ENCODE results near the gene SLC16A13. TPM values are rescaled to one million over a fixed set of nuclear protein-coding genes. Genes with fewer than 3 reads are reported as not detected.

Gene SLC16A13
- total and polyA plus RNA-seq, 2 of the 4 experiments (the other 2 are of a cell fraction): 0.18 to 2.3 TPM

DNA sequence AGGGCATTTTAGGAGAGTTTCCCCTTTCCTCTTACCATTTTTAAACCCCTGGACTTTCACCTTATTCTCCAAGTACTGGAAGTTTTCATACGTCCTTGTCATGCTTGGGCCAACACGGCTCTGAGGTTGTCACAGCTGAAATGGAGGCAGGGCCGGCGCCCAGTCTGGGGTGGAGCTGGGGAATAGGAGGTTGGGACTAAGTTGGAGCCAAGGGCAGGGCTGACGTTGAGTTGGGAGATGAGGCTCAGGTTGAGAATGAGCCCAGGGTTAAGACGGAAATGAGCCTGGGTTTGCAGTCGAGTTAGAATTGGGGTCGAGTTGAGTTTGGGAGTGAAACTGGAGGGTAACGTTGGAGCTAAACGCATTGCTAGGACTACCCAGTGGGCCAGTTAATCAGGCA, 42.9 kb downstream of the SLC16A13 start:
- in situ Hi-C loops (cut with MboI; ENCODE audit: low sequenced_read_pairs) (no loop called here), dilution Hi-C loops (cut with HindIII; ENCODE audit: low sequenced_read_pairs, unreplicated experiment) (no loop called here), intact Hi-C loops (cut with micrococcal nuclease) (no loop called here)
- Histone ChIP-seq H3K9ac (ENCODE audit: low read depth, low read length) (no peak overlapping the region), H2BK5ac (ENCODE audit: low read depth, low read length, poor library complexity, severe bottlenecking) (no peak overlapping the region), H3K18ac (ENCODE audit: low read depth, low read length) (no peak overlapping the region), H2BK20ac (ENCODE audit: low read depth, low read length) (no peak overlapping the region), H4K91ac (ENCODE audit: insufficient read depth, low read depth, low read length) (no peak overlapping the region), H2AK9ac (replicated peaks; ENCODE audit: low read depth, low read length, poor library complexity) (no peak overlapping the region), H3K4ac (ENCODE audit: low read depth, low read length) (no peak overlapping the region), H3K23ac (ENCODE audit: low read depth, low read length) (no peak overlapping the region), H3K27ac (ENCODE audit: insufficient read depth, low read length) (no peak overlapping the region), H3K27me3 (ENCODE audit: control insufficient read depth, insufficient read depth, low read length) (peaks cover 7% of the 10 kb centered on the region), H3K4me2 (ENCODE audit: low read depth, low read length) (no peak overlapping the region), H3K79me1 (ENCODE audit: low read depth in 1 of 2, low read length in 2 of 2) (no peaks in the 10 kb centered on the region), H4K20me1 (ENCODE audit: insufficient read depth, low read length) (no peaks in the 10 kb centered on the region), H3K4me3 (ENCODE audit: insufficient read depth, low read depth, low read length) (no peak overlapping the region), H3K56ac (ENCODE audit: extremely low read depth, insufficient read depth, low read length) (no peak overlapping the region), H2BK120ac (ENCODE audit: low read depth, low read length) (no peak overlapping the region), H2AK5ac (ENCODE audit: low read depth, low read length) (no peak overlapping the region), H4K5ac (ENCODE audit: low read depth, low read length) (no peak overlapping the region), H2BK15ac (ENCODE audit: low read depth, low read length) (no peak overlapping the region), H4K8ac (ENCODE audit: low read depth in 2 of 2, low read length in 2 of 2) (no peak overlapping the region), H3K9me1 (ENCODE audit: insufficient read depth, low read length) (no peaks in the 10 kb centered on the region), H2AFZ (replicated peaks; ENCODE audit: low read length, poor library complexity) (no peak overlapping the region), H3K14ac (replicated peaks; ENCODE audit: low read depth, low read length) (no peak overlapping the region), H3K9me3 (ENCODE audit: control insufficient read depth, insufficient read depth, low read length) (no peaks in the 10 kb centered on the region), H3K36me3 (ENCODE audit: control insufficient read depth, insufficient read depth, low read length) (no peaks in the 10 kb centered on the region), H3K4me1 (ENCODE audit: control insufficient read depth, insufficient read depth, low read length) (no peaks in the 10 kb centered on the region)
- no TSS peak for BruUV-seq (replicated peaks)
- ATAC-seq (ENCODE audit: low read depth) (no peak), DNase-seq (no peak)
- WGBS, 2 experiments (ENCODE audit: extremely low coverage in 2 of 2, insufficient read length in 1 of 2): 66% methylated on average over 5 of the region's 10 CpGs; no CpG with 5 or more reads in 1 of the 2 experiments
- no peak for TF ChIP-seq MXI1 (IDR thresholded peaks at IDR 0.05; ENCODE audit: borderline replicate concordance, low read depth, low read length)
- TF ChIP-seq SMC3 (IDR thresholded peaks at IDR 0.05; ENCODE audit: low read depth, low read length): no peak
- TF ChIP-seq POLR2A (IDR thresholded peaks at IDR 0.05; ENCODE audit: low read depth, low read length): no peak
- no peak for TF ChIP-seq RFX5 (IDR thresholded peaks at IDR 0.05; ENCODE audit: low read depth, low read length)
- no peak for TF ChIP-seq MAZ (IDR thresholded peaks at IDR 0.05; ENCODE audit: borderline replicate concordance, low read depth, low read length)
- TF ChIP-seq NFE2L2 (IDR thresholded peaks at IDR 0.05; ENCODE audit: low read depth, low read length): no peak
- no peak for TF ChIP-seq BHLHE40 (IDR thresholded peaks at IDR 0.05; ENCODE audit: low read depth, low read length)
- no peak for TF ChIP-seq CEBPB (IDR thresholded peaks at IDR 0.05; ENCODE audit: low read depth, low read length)
- TF ChIP-seq, protein P1, sequence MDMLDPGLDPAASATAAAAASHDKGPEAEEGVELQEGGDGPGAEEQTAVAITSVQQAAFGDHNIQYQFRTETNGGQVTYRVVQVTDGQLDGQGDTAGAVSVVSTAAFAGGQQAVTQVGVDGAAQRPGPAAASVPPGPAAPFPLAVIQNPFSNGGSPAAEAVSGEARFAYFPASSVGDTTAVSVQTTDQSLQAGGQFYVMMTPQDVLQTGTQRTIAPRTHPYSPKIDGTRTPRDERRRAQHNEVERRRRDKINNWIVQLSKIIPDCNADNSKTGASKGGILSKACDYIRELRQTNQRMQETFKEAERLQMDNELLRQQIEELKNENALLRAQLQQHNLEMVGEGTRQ (IDR thresholded peaks at IDR 0.05; ENCODE audit: low read depth, low read length): no peak
- TF ChIP-seq, protein P2, sequence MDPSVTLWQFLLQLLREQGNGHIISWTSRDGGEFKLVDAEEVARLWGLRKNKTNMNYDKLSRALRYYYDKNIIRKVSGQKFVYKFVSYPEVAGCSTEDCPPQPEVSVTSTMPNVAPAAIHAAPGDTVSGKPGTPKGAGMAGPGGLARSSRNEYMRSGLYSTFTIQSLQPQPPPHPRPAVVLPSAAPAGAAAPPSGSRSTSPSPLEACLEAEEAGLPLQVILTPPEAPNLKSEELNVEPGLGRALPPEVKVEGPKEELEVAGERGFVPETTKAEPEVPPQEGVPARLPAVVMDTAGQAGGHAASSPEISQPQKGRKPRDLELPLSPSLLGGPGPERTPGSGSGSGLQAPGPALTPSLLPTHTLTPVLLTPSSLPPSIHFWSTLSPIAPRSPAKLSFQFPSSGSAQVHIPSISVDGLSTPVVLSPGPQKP (IDR thresholded peaks at IDR 0.05; ENCODE audit: borderline replicate concordance, low read depth, low read length): no peak
- TF ChIP-seq, protein P3, sequence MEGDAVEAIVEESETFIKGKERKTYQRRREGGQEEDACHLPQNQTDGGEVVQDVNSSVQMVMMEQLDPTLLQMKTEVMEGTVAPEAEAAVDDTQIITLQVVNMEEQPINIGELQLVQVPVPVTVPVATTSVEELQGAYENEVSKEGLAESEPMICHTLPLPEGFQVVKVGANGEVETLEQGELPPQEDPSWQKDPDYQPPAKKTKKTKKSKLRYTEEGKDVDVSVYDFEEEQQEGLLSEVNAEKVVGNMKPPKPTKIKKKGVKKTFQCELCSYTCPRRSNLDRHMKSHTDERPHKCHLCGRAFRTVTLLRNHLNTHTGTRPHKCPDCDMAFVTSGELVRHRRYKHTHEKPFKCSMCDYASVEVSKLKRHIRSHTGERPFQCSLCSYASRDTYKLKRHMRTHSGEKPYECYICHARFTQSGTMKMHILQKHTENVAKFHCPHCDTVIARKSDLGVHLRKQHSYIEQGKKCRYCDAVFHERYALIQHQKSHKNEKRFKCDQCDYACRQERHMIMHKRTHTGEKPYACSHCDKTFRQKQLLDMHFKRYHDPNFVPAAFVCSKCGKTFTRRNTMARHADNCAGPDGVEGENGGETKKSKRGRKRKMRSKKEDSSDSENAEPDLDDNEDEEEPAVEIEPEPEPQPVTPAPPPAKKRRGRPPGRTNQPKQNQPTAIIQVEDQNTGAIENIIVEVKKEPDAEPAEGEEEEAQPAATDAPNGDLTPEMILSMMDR (conservative IDR thresholded peaks at IDR 0.05; ENCODE audit: low read depth, low read length): no peak
- TF ChIP-seq RCOR1 (IDR thresholded peaks at IDR 0.05; ENCODE audit: insufficient replicate concordance, low read length): no peak
- TF ChIP-seq FOS (IDR thresholded peaks at IDR 0.05; ENCODE audit: low read depth, low read length): no peak
- no peak for TF ChIP-seq MAFK (IDR thresholded peaks at IDR 0.05; ENCODE audit: low read depth, low read length)
- no peak for TF ChIP-seq CHD1 (IDR thresholded peaks at IDR 0.05; ENCODE audit: low read depth, low read length)
- no peak for TF ChIP-seq RAD21 (IDR thresholded peaks at IDR 0.05; ENCODE audit: low read length)
- ChIA-PET CTCF (interaction anchor here (1.9 kb wide), 1 partner anchor 33 kb away, joined by 5 read pairs; no protein-coding TSS in a partner anchor), POLR2A (ENCODE audit: unreplicated experiment) (no interaction called here)
